T-helper 2 cell treated with Interferon-gamma antibody and Interleukin-4, amounts not matched to agents 100 ng/mL and 5 ng/mL, for 36 hours (primary cell): Measurements from ENCODE around the gene INPP5K. TPM values are rescaled to one million over a fixed set of nuclear protein-coding genes. Genes with fewer than 3 reads are reported as not detected.

Experiments used
- intact Hi-C: fragments of 100-400 bp; cut with micrococcal nuclease; formaldehyde crosslinking; loops from one replicate; pipeline ENCODE4 v1.15.1; 2023
- total RNA-seq: library from RNA; stranded (reverse); gene quantifications from 2 replicates; pipeline ENCODE4 v1.2.3, GENCODE V29; 2022

The INPP5K gene
- total RNA-seq = 42.2 and 43.8 TPM in 2 replicates

DNA sequence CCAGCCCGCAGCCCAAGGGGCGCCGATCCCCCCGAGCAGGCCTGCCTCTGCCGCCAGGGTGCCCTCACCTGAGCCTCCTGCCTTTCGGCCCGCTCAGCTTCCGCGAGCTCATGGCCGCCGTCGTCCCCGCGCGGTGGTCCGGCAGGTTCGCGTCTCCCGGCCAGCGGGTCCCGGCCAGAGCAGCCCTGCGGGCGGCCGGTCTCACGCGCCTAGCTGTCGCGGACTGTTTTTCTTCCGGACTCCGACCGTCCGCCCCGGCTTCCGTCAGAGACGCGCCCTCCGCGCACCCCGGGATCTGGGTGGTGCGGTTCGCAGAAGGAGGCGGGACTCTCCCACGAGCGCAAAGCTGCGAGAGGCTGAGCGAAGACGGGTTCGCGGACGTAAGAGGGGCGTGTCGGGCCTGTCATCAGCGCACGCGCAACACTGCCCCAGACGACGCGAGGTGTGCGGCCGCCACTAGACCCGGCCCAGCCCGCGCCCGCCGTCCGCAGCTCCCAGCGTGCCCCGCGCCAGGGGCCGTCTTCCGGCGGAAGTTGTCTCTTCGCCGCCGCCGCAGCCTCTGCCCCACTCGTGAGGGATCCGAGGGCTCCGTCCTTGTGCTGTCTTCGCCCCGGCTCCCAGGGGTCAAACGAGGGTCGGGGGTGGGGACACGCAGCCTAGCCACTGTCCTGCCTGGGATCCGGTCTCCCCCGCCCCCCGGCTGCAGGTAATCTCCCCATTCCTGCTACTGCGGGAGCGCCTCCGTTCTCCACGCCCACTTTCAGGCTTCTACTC lies at the start of gene INPP5K:
Gene INPP5K (minus strand): TSS at position 225 of the 774 bp plus-strand sequence. CDS start 113 bp downstream, at position 112.
- intact Hi-C loops = loop anchor here (1.0 to 2.0 kb wide), 7 partner anchors 25 to 257 kb away; partner anchors contain the start of genes CRK, PITPNA and SLC43A2

DNA sequence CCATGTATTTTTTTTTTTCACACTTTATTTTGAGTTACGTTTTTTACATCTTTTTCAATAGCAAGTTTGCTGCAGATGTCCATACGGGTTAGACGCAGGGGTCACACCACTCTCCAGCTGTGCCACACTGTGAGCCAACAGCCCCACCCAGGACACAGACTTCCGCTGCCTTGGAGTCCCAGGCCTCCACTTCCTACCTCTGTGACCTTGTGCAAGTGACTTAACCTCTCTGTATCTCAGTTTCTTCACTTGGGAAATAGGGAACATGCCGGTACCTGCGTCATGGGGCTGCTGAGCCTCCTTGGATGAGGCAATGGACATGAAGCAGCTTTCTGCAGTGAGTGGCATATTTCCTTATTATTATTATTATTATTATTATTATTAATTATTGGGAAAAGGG lies 49.5 kb upstream of the INPP5K start:
- intact Hi-C loops = loop anchor here (10.0 kb wide), 1 partner anchor 81 kb away; no protein-coding TSS in a partner anchor

DNA sequence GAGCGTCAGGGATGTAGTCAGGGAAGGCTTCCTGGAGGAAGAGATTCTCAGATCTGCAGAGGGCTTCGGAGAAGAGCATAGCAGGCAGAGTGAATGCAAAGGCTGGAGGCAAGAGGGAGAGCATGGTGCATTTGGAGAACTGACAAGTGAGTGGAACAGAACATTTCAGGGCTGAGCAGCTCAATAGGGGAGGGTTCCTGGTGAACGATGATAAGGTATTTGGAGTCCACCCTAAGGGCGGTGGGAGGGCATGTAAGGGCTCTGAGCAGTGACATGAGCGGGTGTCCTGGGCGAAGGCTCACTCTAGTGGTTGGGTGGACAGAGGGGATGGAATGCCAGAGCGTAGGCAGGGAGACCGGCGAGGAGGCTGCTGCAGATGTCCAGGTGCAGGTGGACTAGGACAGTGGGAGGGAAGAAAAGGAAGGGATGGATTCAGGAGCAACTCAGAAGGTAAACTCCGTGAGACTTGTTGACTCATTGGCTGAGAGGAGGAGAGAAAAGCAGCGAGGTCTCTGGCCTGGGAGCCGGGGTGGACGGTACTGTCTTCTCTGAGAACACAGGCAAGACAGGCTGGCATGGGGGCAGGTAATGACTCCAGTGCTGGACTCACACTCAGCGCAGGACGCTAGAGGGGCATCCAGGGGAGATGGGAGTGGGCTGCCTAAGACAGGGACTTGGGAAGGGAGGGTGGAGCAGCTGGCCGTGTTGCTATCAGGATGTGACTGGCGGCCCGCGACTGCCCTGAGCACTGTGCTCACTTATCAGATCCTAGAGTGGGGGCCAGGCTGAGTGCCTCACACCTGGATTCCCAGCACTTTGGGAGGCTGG lies 47.6 kb upstream of the INPP5K start:
- intact Hi-C loops = loop anchor here (2.0 to 10.0 kb wide), 3 partner anchors 47 to 79 kb away; partner anchors contain the start of genes INPP5K and SLC43A2

DNA sequence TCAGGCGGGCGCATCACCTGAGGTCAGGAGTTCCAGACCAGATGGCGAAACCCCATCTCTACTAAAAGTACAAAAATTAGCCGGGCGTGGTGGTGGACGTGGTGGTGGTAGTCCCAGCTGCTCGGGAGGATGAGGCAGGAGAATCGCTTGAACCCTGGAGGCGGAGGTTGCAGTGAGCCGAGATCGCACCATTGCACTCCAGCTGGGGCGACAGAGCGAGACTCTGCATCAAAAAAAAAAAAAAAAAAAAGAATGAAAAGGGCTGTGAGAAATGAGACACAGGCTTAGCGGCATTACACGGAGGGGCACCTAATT lies 47.0 kb upstream of the INPP5K start:
- intact Hi-C loops = loop anchor here (2.0 to 10.0 kb wide), 3 partner anchors 47 to 79 kb away; partner anchors contain the start of genes INPP5K and SLC43A2

DNA sequence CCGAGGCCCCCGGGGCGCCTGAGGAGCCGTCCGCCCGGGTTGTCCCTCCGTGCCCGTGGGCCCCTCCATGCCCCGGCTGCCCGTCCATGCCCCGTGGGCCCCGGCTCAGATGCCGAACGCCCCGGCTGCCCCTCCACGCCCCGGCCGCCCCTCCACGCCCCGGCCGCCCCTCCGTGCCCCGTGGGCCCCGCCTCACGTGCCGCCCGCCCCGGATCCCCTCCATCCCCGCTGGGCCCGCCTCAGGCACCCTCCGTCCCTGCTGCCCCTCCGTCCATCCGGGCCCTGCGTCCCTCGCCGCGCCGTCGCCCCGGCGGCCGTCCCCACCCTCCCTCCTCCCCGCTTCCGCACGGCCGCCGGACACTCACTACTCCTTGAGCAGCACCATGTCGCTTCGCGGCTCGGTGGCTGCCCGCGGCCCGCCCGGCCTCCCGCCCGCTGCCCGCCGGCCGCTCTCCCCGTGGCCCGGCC lies 45.8 kb upstream of the INPP5K start:
- intact Hi-C loops = loop anchor here (1.0 to 10.0 kb wide), 4 partner anchors 45 to 106 kb away; partner anchors contain the start of genes CRK, INPP5K and SLC43A2

DNA sequence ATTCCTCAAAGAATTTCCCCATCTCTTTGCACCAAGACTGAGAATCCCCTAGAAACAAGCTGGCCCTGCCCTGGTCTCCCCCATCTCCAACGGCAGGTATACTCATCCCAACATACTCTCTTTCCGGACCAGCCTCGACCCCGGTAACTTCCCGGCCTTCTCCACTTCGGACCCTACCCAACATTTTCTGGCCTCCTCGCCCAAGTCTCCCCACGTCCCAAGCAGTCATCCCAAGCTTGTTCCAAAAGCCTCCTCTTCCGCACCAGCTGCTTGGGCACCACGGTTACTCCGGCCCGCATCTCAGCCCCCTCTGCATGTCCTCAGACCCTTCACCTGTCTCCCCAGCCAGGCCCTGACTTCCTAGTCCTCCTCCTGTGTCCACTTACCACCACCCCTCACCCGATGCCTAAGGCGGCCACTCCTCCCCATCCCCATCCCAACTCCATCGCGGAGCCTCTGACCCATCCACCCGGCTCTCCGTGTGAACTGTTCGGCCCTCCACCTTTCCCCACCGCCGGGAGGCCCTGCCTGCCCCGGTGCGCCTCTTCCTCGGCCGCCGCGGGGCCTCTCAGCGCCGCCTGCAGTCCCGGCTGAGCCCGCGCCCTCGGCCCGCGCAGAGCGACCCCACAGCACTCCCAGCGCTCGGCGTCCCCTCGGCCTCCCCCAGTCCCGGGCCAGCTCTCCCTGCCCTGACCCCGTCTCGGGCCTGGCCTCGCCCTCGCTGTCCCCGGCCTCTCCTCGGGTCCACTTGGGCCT lies 45.2 kb upstream of the INPP5K start:
- intact Hi-C loops = loop anchor here (1.0 to 10.0 kb wide), 4 partner anchors 45 to 105 kb away; partner anchors contain the start of genes CRK, INPP5K and SLC43A2

DNA sequence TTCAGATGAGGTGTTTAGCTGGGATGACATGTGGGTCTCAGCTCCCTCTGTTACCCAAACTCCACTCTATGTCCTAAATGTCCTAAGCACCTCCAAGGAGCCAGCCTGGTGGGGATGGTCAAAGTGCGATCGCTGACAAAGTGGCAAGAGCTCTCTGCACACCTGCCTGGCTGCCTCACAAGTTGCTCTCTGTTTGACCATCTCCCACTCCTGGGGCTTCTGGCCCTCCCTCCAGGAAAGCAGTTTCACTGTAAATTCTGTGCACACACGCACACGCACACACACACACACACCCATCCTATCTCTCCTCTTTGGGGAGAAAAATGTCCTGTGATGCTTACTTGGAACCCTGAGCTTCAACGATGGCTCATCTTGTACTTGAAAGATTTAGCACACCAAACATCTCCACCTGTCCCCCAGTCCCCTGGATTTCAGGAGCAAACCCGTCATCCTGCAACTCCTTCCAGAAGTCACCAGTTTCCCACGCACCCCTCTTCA lies 44.5 kb upstream of the INPP5K start:
- intact Hi-C loops = loop anchor here (10.0 kb wide), 1 partner anchor 76 kb away; no protein-coding TSS in a partner anchor

DNA sequence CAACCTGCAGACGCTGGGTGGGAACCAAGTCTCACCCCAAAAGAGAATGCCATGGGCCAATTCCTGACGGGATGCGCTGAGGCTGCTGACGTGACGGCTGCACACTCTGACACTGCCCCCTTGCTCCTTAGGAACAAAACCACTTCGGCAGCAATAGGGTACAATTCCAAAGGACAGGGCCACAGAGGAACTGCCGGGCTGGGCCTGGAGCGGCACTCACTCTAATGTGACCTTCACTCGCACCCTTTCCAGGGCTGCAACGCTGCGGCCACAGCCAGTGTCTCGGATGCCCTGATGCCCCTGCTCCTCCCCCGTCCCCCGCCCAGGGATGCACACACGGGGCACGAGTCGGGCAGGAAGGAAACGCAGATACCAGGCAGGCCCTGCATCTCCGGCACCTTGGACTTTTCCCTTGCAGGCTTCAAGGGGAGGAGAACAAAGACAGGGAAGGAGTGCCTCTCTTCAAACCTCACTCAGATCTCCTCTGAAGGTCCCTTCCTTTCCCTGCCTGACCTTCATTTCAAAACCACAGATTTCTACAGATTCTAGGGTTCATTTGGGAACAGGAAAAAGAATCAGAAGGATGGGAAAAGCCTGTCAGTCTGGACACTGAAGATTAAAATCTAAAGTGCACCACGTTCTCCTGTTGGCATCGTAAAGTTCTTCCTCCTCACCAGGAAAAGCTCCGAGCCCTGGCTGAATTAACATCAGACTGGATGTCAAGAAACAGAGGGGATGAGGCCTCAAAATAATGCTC lies 43.9 kb upstream of the INPP5K start:
- intact Hi-C loops = loop anchor here (10.0 kb wide), 1 partner anchor 75 kb away; no protein-coding TSS in a partner anchor

DNA sequence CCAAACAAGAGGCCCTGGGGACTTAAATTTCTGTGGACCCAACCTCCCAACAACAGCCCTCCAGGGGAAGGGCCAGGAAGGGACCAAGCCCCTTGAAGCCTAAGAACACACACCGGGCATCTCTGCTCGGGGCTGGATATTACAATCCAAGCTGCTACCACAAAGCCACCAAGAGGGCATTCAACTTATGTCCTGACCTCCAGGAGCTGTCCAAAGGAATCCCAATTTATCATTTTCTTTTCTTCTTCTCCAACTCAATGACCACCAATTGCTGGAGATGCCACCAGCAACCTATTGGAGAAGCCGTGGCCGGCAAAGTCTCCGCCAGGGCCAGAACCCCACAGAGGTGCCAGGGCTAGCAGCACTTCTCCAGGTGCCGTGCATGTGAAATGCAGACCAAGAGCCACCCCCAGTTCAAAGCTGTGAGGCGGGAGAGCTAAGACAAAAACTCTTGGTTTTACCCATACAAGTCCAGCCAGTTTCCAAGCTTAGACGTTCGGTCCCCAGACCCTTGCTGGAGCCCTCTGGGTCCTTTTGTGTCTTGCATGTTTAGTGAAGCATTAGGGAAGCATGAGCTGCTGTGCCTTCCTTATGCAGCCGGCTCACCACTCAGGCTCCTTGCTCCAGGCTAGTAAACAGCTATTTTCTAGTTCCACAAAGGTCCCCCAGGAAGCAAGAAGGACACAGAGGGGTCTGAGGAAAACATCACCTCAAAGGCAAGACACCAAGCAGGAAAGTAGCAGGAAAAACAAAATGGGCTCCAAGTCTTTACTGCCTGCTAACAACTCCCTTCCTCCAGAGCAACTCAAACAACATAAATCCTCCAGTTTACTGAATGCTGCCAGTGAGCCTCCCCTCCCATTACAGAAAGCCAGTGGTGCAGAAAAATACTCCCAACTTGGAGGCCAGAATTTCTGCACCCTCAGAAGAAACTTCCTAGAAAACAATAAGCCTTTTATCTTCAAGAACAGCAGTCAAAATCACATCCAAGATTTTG lies 42.9 kb upstream of the INPP5K start:
- intact Hi-C loops = loop anchor here (10.0 kb wide), 1 partner anchor 75 kb away; no protein-coding TSS in a partner anchor

DNA sequence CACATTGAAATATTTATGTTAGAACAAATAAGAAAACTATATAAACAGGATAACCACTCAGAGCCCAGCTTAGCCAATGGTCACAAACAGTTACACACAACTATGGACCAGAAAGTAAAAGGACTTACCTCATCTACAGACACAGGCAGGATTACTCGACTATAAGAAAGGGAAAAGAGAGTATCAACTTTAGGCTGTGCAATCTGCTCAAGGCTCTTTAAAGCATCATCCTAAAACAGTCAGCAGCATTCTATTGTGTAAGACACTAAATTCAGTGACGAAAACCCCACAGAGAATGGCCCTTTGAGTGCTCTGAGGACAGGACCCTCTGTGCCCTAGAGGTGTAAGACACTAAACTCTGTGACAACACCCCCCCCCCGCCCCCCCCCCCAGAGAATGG lies 42.0 kb upstream of the INPP5K start:
- intact Hi-C loops = no loop called here

DNA sequence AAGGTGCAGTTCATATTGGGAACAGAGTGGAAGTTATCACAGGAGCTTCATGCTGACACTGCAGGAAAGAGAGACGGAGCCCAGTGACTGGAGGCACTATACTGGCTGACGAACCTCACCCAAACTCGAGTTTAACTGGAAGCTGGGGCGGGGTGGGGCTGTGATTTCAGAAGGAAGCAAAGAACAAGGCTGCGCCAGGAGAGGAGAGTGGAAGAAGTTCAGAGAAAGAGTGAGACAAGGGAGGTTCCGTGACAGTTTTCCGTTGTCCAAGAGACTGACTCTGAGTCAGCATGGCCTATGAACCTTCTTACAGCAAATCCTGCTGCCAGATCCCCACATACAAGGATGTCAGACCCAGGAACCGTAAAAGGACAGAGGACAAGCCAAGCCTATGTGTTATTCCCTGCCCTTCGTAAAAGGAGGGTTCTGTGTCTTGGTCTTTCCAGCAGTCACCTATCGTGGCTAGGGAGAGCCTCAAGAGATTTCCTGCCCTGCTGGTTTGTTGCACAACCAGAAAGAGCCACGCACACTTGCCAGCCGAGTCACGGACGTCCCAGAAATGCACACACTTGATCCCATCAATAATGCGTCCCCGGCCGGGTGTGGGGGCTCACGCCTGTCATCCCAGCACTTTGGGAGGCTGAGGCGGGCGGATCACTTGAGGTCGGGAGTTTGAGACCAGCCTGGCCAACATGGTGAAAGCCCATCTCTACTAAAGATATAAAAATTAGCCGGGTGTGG lies 41.1 kb upstream of the INPP5K start:
- intact Hi-C loops = no loop called here

DNA sequence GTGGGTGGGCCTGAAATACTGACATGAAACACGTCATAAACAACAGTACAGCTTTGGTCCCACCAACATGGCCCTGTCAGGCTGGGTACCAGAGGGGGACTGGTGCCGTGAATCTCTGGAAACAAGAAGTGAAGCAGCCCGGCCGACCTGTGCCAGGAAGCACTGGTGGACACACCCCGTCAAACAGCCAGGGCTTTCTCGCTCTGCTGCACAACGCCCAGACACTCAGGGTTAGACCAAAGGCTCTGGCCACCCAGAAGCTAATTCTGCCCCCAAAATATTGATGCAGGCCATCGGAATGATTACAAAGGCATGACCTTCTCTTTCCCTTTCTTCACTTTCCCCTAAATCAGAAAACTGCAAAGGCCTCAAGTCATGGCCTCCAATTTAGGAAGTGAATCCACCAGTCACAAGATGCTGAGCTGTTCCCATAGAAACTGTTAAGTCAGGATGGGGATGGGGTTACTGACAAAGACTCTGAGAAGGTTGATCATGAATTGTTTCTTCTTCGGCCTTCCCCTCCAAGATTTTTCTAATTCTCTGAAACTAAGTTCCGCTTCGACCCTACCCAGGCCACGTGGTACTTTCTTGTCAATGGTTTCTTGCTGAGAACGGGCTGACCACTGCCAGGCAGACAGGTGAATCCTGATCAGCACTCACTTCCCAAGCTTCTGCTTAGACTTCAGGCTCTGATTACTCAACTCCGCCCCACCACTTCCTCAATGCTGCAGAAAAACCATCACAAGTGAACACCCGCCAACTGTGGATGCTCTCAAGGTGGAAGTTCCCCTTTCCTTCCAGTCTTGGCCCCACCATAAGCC lies 39.4 kb upstream of the INPP5K start:
- intact Hi-C loops = no loop called here

DNA sequence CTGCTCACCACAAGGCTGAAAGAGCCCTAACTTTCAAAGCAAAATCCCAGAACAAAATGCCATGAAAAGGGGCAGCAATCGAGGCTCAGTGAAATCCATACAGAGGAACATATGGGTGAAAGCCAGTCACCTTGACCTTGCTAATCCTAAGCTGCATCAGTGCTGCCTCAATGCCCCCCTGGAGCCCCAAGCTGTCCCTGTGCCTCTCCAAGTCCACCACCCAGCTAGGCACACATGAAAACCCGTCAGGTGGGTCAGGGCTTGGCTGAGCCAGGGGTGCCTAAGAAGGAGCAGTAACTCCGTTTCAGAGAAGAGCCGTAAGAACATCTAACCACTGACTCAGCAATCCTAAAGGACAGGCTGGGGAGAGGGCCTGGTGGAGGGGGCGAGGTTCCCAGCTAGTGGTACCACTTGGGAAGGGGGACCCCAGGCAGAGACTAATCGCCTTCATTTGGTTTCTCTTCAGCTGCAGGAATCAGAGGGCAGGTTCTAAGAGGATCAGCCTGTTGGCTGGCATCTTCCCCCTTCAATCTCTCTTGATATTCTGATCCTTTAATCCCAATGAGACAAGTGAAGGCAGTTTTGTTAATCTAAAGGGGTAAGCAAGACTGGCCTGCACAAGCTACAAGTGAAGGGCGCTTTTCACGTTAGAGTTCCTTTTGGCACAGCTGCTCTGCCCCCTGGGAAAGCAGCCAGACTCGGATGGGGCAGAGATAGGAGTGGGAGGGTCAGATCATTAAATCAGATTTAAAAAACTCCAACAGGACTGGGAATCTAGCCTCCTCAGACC lies 38.5 kb upstream of the INPP5K start:
- intact Hi-C loops = no loop called here

DNA sequence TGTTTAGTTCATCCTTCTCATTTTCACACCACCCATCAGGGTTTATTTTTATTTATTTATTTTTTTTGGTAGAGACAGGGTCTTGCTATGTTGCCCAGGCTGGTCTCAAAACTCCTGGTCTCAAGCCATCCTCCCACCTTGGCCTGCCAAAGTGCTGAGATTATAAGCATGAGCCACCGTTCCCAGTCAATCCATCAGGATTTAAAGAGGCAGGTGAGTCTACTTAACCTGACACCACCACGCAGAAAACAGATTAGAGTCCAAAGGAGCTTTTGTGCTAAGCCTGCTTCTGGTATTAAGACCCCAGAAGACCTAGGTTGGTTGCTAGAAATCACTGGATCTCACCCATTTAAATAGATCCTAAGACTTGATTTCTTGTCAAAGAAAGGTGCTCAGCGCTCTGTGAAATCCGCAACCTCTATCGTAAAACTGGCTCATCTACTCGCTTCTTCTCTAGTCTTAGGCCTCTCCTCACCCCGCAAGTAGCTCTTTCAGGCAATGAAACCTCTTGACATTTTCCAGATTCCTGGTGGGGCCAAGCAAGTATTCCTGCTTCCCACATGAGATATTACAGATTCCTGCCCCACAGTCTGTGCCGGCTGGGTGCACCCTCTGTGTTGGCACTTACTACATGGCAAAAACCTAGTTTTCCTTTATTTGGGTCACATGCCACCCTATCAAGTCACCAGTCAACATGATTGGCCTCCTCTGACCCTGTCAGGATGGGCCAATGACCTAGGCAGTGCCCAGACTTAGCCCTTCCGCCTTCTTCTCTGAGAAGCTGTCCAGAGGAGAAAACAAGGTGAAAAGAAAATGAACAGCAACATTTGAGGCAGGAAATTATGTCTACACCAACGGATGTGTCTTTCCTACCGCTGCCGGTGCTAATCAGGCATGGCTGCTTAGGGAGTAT lies 37.2 kb upstream of the INPP5K start:
- intact Hi-C loops = no loop called here

DNA sequence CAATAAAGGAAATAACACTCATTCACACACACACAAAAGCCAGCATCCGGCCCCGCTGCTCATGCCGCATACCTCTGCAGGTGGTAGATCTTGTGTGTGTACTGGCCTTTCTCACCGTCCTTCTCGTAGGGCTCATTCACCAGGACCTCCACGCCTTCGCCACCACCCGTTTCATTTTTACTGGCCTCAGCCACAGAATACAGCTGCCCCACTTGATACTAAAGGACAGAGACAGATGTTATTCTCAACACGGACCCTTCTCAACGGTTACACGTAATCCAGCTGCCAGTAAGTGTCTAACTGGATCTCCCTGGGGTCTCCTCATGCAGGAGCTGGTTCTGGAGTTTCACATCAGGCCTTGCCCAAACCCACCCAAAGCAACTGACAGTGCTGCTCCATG lies 36.5 kb upstream of the INPP5K start:
- intact Hi-C loops = no loop called here
